Measurements from ENCODE around the gene MAB21L1. TPM values are rescaled to one million over a fixed set of nuclear protein-coding genes. Genes with fewer than 3 reads are reported as not detected.

MAB21L1 gene
- total RNA-seq = not detected

- POLR2A ChIA-PET = no interaction called here
- peaks cover 10% of the 10 kb centered on the region for H3K36me3 Mint-ChIP-seq
These were observed at the start of gene MAB21L1 for GRCh38 chr13:35475960-35476943. MAB21L1 (minus strand) TSS chr13:35476689; CDS start chr13:35476138, 551 bp downstream.

GRCh38 chr13:35524171-35524570 is 47.7 kb upstream of the MAB21L1 start:
- Mint-ChIP-seq H3K27ac (no peak overlapping the region), H3K36me3 (no peaks in the 10 kb centered on the region), H3K9me3 (no peaks in the 10 kb centered on the region), H3K4me1 (ENCODE audit: low read depth) (no peaks in the 10 kb centered on the region), H3K27me3 (no peaks in the 10 kb centered on the region), H3K4me3 (no peak overlapping the region)
- intact Hi-C loops (cut with micrococcal nuclease) = no loop called here
- ChIA-PET POLR2A (no interaction called here), CTCF (no interaction called here)
- DNase-seq = no peak

More at GRCh38 chr13:35475960-35476943, at the start of gene MAB21L1:
- H3K4me1 Mint-ChIP-seq (ENCODE audit: low read depth) = peaks cover 20% of the 10 kb centered on the region
- peaks cover 62% of the 10 kb centered on the region for H3K27me3 Mint-ChIP-seq
- no peak for DNase-seq
- H3K4me3 Mint-ChIP-seq = peak within 1 kb of the TSS; percentile 65
- no peak within 1 kb of the TSS for H3K27ac Mint-ChIP-seq
- CTCF ChIA-PET = no interaction called here
- intact Hi-C loops (cut with micrococcal nuclease) = loop anchor here (10.0 kb wide), 1 partner anchor 531 kb away; the partner anchor contains the start of gene NBEA
- H3K9me3 Mint-ChIP-seq = peaks cover 2% of the 10 kb centered on the region

GRCh38 chr13:35518337-35518946 is 42.0 kb upstream of the MAB21L1 start:
- no peaks in the 10 kb centered on the region for H3K36me3 Mint-ChIP-seq
- no peak overlapping the region for H3K4me3 Mint-ChIP-seq
- no peaks in the 10 kb centered on the region for H3K9me3 Mint-ChIP-seq
- no peaks in the 10 kb centered on the region for H3K27me3 Mint-ChIP-seq
- no peak overlapping the region for H3K27ac Mint-ChIP-seq
- intact Hi-C loops (cut with micrococcal nuclease) = no loop called here
- DNase-seq = no peak
- no peaks in the 10 kb centered on the region for H3K4me1 Mint-ChIP-seq (ENCODE audit: low read depth)
- ChIA-PET POLR2A (no interaction called here), CTCF (no interaction called here)

GRCh38 chr13:35514801-35515502 is 38.5 kb upstream of the MAB21L1 start:
- H3K9me3 Mint-ChIP-seq = no peaks in the 10 kb centered on the region
- ChIA-PET POLR2A (no interaction called here), CTCF (no interaction called here)
- H3K27ac Mint-ChIP-seq = no peak overlapping the region
- H3K4me3 Mint-ChIP-seq = no peak overlapping the region
- H3K4me1 Mint-ChIP-seq (ENCODE audit: low read depth) = no peaks in the 10 kb centered on the region
- DNase-seq = no peak
- H3K27me3 Mint-ChIP-seq = no peaks in the 10 kb centered on the region
- intact Hi-C loops (cut with micrococcal nuclease) = no loop called here
- H3K36me3 Mint-ChIP-seq = no peaks in the 10 kb centered on the region

GRCh38 chr13:35514061-35514477 is 37.6 kb upstream of the MAB21L1 start:
- Mint-ChIP-seq H3K27me3 (no peaks in the 10 kb centered on the region), H3K27ac (no peak overlapping the region), H3K9me3 (no peaks in the 10 kb centered on the region), H3K4me1 (ENCODE audit: low read depth) (no peaks in the 10 kb centered on the region), H3K4me3 (no peak overlapping the region), H3K36me3 (no peaks in the 10 kb centered on the region)
- intact Hi-C loops (cut with micrococcal nuclease) = no loop called here
- CTCF ChIA-PET = no interaction called here
- DNase-seq = no peak
- POLR2A ChIA-PET = no interaction called here

- H3K4me3 Mint-ChIP-seq = no peak overlapping the region
- H3K9me3 Mint-ChIP-seq = no peaks in the 10 kb centered on the region
- ChIA-PET POLR2A (no interaction called here), CTCF (no interaction called here)
- no peak for DNase-seq
- intact Hi-C loops (cut with micrococcal nuclease) = no loop called here
- no peaks in the 10 kb centered on the region for H3K4me1 Mint-ChIP-seq (ENCODE audit: low read depth)
- H3K27ac Mint-ChIP-seq = no peak overlapping the region
- no peaks in the 10 kb centered on the region for H3K36me3 Mint-ChIP-seq
- no peaks in the 10 kb centered on the region for H3K27me3 Mint-ChIP-seq
These were observed 35.9 kb upstream of the MAB21L1 start for GRCh38 chr13:35512271-35512920.

- Mint-ChIP-seq H3K4me1 (ENCODE audit: low read depth) (no peaks in the 10 kb centered on the region), H3K27me3 (no peaks in the 10 kb centered on the region), H3K36me3 (no peaks in the 10 kb centered on the region), H3K9me3 (no peaks in the 10 kb centered on the region), H3K4me3 (no peak overlapping the region), H3K27ac (no peak overlapping the region)
- intact Hi-C loops (cut with micrococcal nuclease) = no loop called here
- ChIA-PET POLR2A (no interaction called here), CTCF (no interaction called here)
- DNase-seq = no peak
These were observed 26.0 kb upstream of the MAB21L1 start for GRCh38 chr13:35502456-35502855.

GRCh38 chr13:35501661-35502235 is 25.3 kb upstream of the MAB21L1 start:
- DNase-seq = no peak
- H3K27ac Mint-ChIP-seq = no peak overlapping the region
- no peaks in the 10 kb centered on the region for H3K27me3 Mint-ChIP-seq
- ChIA-PET CTCF (no interaction called here), POLR2A (no interaction called here)
- intact Hi-C loops (cut with micrococcal nuclease) = no loop called here
- no peaks in the 10 kb centered on the region for H3K9me3 Mint-ChIP-seq
- no peak overlapping the region for H3K4me3 Mint-ChIP-seq
- H3K4me1 Mint-ChIP-seq (ENCODE audit: low read depth) = no peaks in the 10 kb centered on the region
- no peaks in the 10 kb centered on the region for H3K36me3 Mint-ChIP-seq

- H3K4me1 Mint-ChIP-seq (ENCODE audit: low read depth) = no peaks in the 10 kb centered on the region
- ChIA-PET CTCF (no interaction called here), POLR2A (no interaction called here)
- H3K27ac Mint-ChIP-seq = no peak overlapping the region
- H3K9me3 Mint-ChIP-seq = no peaks in the 10 kb centered on the region
- no peak overlapping the region for H3K4me3 Mint-ChIP-seq
- H3K36me3 Mint-ChIP-seq = no peaks in the 10 kb centered on the region
- intact Hi-C loops (cut with micrococcal nuclease) = no loop called here
- DNase-seq = no peak
- H3K27me3 Mint-ChIP-seq = no peaks in the 10 kb centered on the region
These were observed 23.7 kb upstream of the MAB21L1 start for GRCh38 chr13:35500144-35500543.

GRCh38 chr13:35499676-35500075 is 23.2 kb upstream of the MAB21L1 start:
- intact Hi-C loops (cut with micrococcal nuclease) = no loop called here
- Mint-ChIP-seq H3K4me3 (no peak overlapping the region), H3K27ac (no peak overlapping the region), H3K4me1 (ENCODE audit: low read depth) (no peaks in the 10 kb centered on the region), H3K36me3 (no peaks in the 10 kb centered on the region), H3K27me3 (no peaks in the 10 kb centered on the region), H3K9me3 (no peaks in the 10 kb centered on the region)
- POLR2A ChIA-PET = no interaction called here
- CTCF ChIA-PET = no interaction called here
- DNase-seq = no peak

GRCh38 chr13:35499196-35499662 is 22.7 kb upstream of the MAB21L1 start:
- H3K36me3 Mint-ChIP-seq = no peaks in the 10 kb centered on the region
- no peaks in the 10 kb centered on the region for H3K9me3 Mint-ChIP-seq
- ChIA-PET POLR2A (no interaction called here), CTCF (no interaction called here)
- H3K4me3 Mint-ChIP-seq = no peak overlapping the region
- H3K27me3 Mint-ChIP-seq = no peaks in the 10 kb centered on the region
- no peak overlapping the region for H3K27ac Mint-ChIP-seq
- DNase-seq = no peak
- intact Hi-C loops (cut with micrococcal nuclease) = no loop called here
- no peaks in the 10 kb centered on the region for H3K4me1 Mint-ChIP-seq (ENCODE audit: low read depth)

GRCh38 chr13:35498231-35498630 is 21.7 kb upstream of the MAB21L1 start:
- Mint-ChIP-seq H3K27me3 (no peaks in the 10 kb centered on the region), H3K27ac (no peak overlapping the region), H3K4me1 (ENCODE audit: low read depth) (no peaks in the 10 kb centered on the region), H3K4me3 (no peak overlapping the region), H3K36me3 (no peaks in the 10 kb centered on the region), H3K9me3 (no peaks in the 10 kb centered on the region)
- intact Hi-C loops (cut with micrococcal nuclease) = no loop called here
- ChIA-PET POLR2A (no interaction called here), CTCF (no interaction called here)
- no peak for DNase-seq

All from activated CD4-positive, alpha-beta memory T cell treated with anti-CD3 and anti-CD28 coated beads for 36 hours (primary cell).